Thyroid gland (tissue), 4 donors: ENCODE results near the gene CNRIP1. TPM values are rescaled to one million over a fixed set of nuclear protein-coding genes. Genes with fewer than 3 reads are reported as not detected.

ENCODE experiments used
- DNase-seq, 2 donors: peaks; one replicate each; pipeline ENCODE4 v3.0.0-alpha.2; 2019
- H3K27ac ChIP-seq, 3 donors: fragments of 200-600 bp; sonication (generic); 1 replicate in 2 of 3; 2 replicates in 1 of 3; pipeline ENCODE4 v1.5.1; 2016 to 2019; ENCODE audit warnings: mild to moderate bottlenecking in 1 of 3, moderate library complexity in 1 of 3
- H3K27me3 ChIP-seq: fragments of 200-600 bp; sonication (generic); one replicate; pipeline ENCODE4 v1.5.1; 2019
- H3K36me3 ChIP-seq, 2 donors: fragments of 200-600 bp; sonication (generic); one replicate each; pipeline ENCODE4 v1.5.1; 2016 to 2019
- H3K4me1 ChIP-seq, 2 donors: fragments of 200-600 bp; sonication (generic); one replicate each; pipeline ENCODE4 v1.5.1; 2017 to 2019
- H3K4me3 ChIP-seq, 3 donors: fragments of 200-600 bp; sonication (generic); replicated peaks in 1 of 3; 1 replicate in 2 of 3; 2 replicates in 1 of 3; pipeline ENCODE4 v1.5.1; 2016; ENCODE audit warnings: mild to moderate bottlenecking in 1 of 3
- H3K9me3 ChIP-seq: fragments of 200-600 bp; sonication (generic); one replicate; pipeline ENCODE4 v1.5.1; 2017
- POLR2A ChIP-seq, 2 donors: fragments of 450-650 bp; IDR thresholded peaks; one replicate each; pipeline ENCODE4 v1.6.1; 2017; ENCODE audit warnings: antibody characterized with exemption in 2 of 2, mild to moderate bottlenecking in 2 of 2, moderate library complexity in 1 of 2
- WGBS, 2 donors: methylation state at CpG; one replicate each; pipeline ENCODE4 v1.1.5; 2017; 5-methylcytosine and 5-hydroxymethylcytosine counted together
- intact Hi-C: fragments of 100-400 bp; cut with DNase I; formaldehyde crosslinking; loops from one replicate; pipeline ENCODE4 v1.15.1; 2023
- total RNA-seq, 4 donors: library from RNA; depleted of rRNA; stranded (reverse); fragments of >200 nt; gene quantifications; one replicate each; pipeline ENCODE4 v1.2.3, GENCODE V29; 2016
- TF ChIP-seq, protein P1 (sequence below), 6 experiments: fragments of 200-600 bp in 3 of 6; fragments of 450-650 bp in 3 of 6; sonication (generic) in 3 of 6; IDR thresholded peaks; one replicate each; pipeline ENCODE4 v1.5.1; 2016 to 2019; ENCODE audit warnings: antibody characterized with exemption in 6 of 6, mild to moderate bottlenecking in 2 of 6, inconsistent platforms in 1 of 6, moderate library complexity in 1 of 6

The CNRIP1 gene
- total RNA-seq, 4 donors from 2014 or later = 2.5 to 25.7 (median 17.1) TPM

DNA sequence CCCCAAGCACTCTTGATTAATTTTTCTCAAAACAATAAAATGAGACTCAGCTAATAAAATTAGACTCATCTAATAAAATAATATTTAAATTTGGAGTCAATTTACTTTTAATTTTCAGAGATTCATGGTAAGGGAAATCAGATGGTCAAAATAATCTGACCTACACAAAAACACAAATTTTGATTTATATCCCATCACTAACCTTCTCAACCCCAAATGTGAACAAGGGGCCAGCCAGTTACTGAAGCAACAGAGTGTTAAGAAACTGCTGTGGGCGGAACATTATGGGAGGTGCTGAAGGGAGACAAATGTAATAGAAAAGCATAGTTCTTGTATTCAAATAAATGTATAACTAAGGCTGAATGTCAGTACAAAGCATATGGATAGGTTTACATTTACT lies 39.0 kb downstream of the CNRIP1 start:
- DNase-seq = no peak
- H3K27ac ChIP-seq = no peak overlapping the region
- intact Hi-C loops = loop anchor here (10.0 kb wide), 1 partner anchor 86 kb away; no protein-coding TSS in a partner anchor
- peaks cover 0 to 3% of the 10 kb centered on the region in 2 donors for H3K4me1 ChIP-seq
- H3K36me3 ChIP-seq = no peaks in the 10 kb centered on the region
- H3K4me3 ChIP-seq = no peak overlapping the region
- no peaks in the 10 kb centered on the region for H3K9me3 ChIP-seq
- TF ChIP-seq POLR2A (IDR thresholded peaks at IDR 0.05) = no peak
- TF ChIP-seq, protein P1, sequence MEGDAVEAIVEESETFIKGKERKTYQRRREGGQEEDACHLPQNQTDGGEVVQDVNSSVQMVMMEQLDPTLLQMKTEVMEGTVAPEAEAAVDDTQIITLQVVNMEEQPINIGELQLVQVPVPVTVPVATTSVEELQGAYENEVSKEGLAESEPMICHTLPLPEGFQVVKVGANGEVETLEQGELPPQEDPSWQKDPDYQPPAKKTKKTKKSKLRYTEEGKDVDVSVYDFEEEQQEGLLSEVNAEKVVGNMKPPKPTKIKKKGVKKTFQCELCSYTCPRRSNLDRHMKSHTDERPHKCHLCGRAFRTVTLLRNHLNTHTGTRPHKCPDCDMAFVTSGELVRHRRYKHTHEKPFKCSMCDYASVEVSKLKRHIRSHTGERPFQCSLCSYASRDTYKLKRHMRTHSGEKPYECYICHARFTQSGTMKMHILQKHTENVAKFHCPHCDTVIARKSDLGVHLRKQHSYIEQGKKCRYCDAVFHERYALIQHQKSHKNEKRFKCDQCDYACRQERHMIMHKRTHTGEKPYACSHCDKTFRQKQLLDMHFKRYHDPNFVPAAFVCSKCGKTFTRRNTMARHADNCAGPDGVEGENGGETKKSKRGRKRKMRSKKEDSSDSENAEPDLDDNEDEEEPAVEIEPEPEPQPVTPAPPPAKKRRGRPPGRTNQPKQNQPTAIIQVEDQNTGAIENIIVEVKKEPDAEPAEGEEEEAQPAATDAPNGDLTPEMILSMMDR (IDR thresholded peaks at IDR 0.05) = no peak
- 92 to 94% methylated on average over 1 of the region's 1 CpG for WGBS, 2 donors
- no peaks in the 10 kb centered on the region for H3K27me3 ChIP-seq

DNA sequence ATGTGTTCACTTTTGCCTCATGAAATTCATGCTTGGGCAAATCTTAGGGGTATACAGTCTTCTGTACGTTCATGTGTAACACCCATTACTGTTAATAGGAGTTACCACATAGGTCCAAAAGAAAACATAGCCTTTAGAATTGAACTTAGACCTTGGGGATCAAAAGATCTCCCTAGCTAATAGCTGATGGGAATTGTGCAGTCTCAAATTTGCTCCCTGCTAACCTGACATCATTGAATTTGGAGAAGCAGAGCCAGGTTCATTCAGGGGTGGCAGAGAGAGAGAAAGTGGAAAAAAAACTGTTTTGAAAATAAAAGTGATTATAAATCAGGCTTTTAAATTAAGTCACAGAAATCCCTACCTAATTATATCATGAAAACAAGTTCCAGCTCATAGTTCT lies 39.4 kb downstream of the CNRIP1 start:
- Histone ChIP-seq H3K27me3 (no peaks in the 10 kb centered on the region), H3K36me3 (no peaks in the 10 kb centered on the region), H3K9me3 (no peaks in the 10 kb centered on the region), H3K4me3 (no peak overlapping the region), H3K27ac (no peak overlapping the region), H3K4me1 (peaks cover 0 to 3% of the 10 kb centered on the region in 2 donors)
- TF ChIP-seq, protein P1 (IDR thresholded peaks at IDR 0.05) = no peak
- no peak for TF ChIP-seq POLR2A (IDR thresholded peaks at IDR 0.05)
- DNase-seq = no peak
- 53 to 86% methylated on average over 1 of the region's 1 CpG for WGBS, 2 donors
- intact Hi-C loops = loop anchor here (10.0 kb wide), 1 partner anchor 86 kb away; no protein-coding TSS in a partner anchor

DNA sequence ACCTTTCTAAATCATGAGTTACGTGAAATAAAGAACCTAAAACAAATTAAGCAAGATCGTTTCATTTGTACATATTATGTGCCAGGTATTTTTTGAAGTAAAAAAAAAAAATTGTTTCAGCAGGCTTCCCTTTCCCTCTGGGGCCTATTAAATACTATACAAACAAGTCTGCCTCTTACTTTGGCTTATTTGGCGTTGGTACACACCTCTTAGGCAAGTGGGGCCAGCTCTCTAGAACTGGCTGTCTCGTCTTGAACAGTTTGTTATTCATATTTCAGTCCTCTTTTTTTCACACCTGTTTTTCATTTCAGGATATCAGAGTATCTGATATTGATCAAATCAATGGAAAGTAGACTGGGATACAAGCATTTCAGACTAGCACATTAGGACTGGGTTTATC lies 40.1 kb downstream of the CNRIP1 start:
- Histone ChIP-seq H3K27ac (peak overlapping the region in 1 of 3 donors; percentile 12), H3K36me3 (no peaks in the 10 kb centered on the region), H3K9me3 (no peaks in the 10 kb centered on the region), H3K27me3 (no peaks in the 10 kb centered on the region), H3K4me1 (peaks cover 0 to 3% of the 10 kb centered on the region in 2 donors), H3K4me3 (no peak overlapping the region)
- no peak for TF ChIP-seq POLR2A (IDR thresholded peaks at IDR 0.05)
- TF ChIP-seq, protein P1 (IDR thresholded peaks at IDR 0.05) = no peak
- intact Hi-C loops = loop anchor here (10.0 kb wide), 1 partner anchor 85 kb away; no protein-coding TSS in a partner anchor
- DNase-seq = no peak
- 58 to 59% methylated on average over 4 of the region's 4 CpGs for WGBS, 2 donors

DNA sequence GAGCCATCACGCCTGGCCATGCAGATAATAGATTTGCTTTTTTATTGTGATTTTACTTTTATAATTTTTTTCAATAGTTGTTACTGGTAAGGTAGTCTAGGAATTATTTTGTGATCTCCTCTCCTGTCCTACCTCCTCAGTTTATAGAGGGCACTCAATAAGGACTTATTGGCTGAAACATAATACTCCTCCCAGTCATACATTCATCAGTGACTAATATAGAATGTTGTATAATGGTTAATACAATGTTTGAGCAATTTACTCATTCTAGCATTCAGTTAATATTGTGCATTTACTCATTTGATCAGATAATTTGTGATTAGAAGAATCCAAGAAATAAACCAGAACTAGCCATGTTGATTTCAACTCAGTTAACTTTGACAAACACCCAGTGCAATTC lies 41.6 kb downstream of the CNRIP1 start:
- TF ChIP-seq, protein P1 (IDR thresholded peaks at IDR 0.05) = no peak

DNA sequence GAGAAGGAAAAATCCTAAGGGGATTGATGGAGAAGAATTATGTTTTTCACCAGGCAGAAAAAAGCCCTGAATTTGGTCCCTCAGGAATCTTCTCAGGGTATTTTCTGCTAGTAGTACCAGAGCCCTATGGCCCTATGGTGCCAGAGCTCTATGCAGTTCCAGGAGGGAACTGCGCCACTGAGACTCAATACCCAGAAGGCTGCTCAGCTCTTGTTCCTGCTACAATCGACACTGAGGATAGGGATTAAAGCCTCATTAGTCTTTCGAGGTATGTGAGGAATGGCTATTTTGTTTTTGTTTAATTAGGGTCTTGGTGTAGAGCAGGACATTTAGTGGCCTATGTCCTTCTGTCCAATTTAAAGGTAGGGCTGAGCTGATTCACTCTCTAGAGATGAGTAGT lies 45.7 kb downstream of the CNRIP1 start:
- TF ChIP-seq POLR2A (IDR thresholded peaks at IDR 0.05) = no peak
- TF ChIP-seq, protein P1 (IDR thresholded peaks at IDR 0.05) = no peak
- H3K4me1 ChIP-seq = no peaks in the 10 kb centered on the region
- H3K27me3 ChIP-seq = no peaks in the 10 kb centered on the region
- no peak overlapping the region for H3K4me3 ChIP-seq
- WGBS, 2 donors = 45 to 47% methylated on average over 3 of the region's 3 CpGs
- DNase-seq = no peak
- no peaks in the 10 kb centered on the region for H3K9me3 ChIP-seq
- H3K27ac ChIP-seq = no peak overlapping the region
- intact Hi-C loops = no loop called here
- H3K36me3 ChIP-seq = no peaks in the 10 kb centered on the region

More for the DNA sequence above, 41.6 kb downstream of the CNRIP1 start:
- Histone ChIP-seq H3K4me1 (peaks cover 0 to 3% of the 10 kb centered on the region in 2 donors), H3K4me3 (no peak overlapping the region), H3K9me3 (no peaks in the 10 kb centered on the region), H3K27me3 (no peaks in the 10 kb centered on the region), H3K27ac (no peak overlapping the region), H3K36me3 (no peaks in the 10 kb centered on the region)
- intact Hi-C loops = no loop called here
- WGBS, 2 donors = 94 to 97% methylated on average over 1 of the region's 1 CpG
- DNase-seq = no peak
